Adrenal gland (tissue), 5 donors: ENCODE measurements around the gene PPP2R3B.

Source experiments
- POLR2A ChIP-seq, 2 donors: fragments of 450-650 bp; IDR thresholded peaks; one replicate each; pipeline ENCODE4 v1.6.1; 2017; ENCODE audit warnings: antibody characterized with exemption in 2 of 2, mild to moderate bottlenecking in 2 of 2, moderate library complexity in 1 of 2
- TF ChIP-seq, protein P1 (sequence below), 6 experiments: fragments of 450-650 bp in 4 of 6; fragments of 200-600 bp in 2 of 6; sonication (generic) in 1 of 6; IDR thresholded peaks; 1 replicate in 5 of 6; 2 replicates in 1 of 6; pipeline versions ENCODE4 v1.5.1 to v1.8.0; 2016 to 2021; ENCODE audit warnings: antibody characterized with exemption in 6 of 6, mild to moderate bottlenecking in 2 of 6, moderate library complexity in 1 of 6
- donor health status: DM: no; HTN: no; CAD: no.

DNA sequence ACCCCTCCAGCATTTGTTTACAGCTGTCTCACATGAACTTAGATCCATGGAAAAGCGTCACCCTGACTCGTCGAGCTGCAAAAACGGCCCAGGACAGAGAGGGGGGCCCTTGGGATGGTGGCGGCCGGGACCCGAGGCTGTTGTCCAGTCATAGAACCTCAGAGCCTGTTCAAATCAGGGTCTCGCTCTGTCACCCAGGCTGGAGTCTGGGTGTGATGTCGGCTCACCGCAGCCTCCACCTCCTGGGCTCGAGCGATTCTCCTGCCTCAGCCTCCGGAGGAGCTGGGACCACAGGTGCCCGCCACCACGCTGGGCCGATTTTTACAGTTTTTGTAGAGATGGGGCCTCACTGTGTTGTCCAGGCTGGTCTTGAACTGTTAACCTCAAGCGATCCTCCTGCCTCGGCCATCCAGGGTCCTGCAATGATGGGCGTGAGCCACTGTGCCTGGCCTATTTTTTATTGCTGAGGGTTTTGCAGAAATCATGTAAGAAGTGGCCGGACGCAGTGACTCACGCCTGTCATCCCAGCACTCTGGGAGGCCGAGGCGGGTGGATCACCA lies 42.6 kb upstream of the PPP2R3B start:
- TF ChIP-seq, protein P1, sequence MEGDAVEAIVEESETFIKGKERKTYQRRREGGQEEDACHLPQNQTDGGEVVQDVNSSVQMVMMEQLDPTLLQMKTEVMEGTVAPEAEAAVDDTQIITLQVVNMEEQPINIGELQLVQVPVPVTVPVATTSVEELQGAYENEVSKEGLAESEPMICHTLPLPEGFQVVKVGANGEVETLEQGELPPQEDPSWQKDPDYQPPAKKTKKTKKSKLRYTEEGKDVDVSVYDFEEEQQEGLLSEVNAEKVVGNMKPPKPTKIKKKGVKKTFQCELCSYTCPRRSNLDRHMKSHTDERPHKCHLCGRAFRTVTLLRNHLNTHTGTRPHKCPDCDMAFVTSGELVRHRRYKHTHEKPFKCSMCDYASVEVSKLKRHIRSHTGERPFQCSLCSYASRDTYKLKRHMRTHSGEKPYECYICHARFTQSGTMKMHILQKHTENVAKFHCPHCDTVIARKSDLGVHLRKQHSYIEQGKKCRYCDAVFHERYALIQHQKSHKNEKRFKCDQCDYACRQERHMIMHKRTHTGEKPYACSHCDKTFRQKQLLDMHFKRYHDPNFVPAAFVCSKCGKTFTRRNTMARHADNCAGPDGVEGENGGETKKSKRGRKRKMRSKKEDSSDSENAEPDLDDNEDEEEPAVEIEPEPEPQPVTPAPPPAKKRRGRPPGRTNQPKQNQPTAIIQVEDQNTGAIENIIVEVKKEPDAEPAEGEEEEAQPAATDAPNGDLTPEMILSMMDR (IDR thresholded peaks at IDR 0.05): no peak
- no peak for TF ChIP-seq POLR2A (IDR thresholded peaks at IDR 0.05)
